H9 (cell line): Measurements from ENCODE around the gene CARM1. TPM values are rescaled to one million over a fixed set of nuclear protein-coding genes. Genes with fewer than 3 reads are reported as not detected.

Experiments
- DNase-seq: peaks from one replicate; pipeline ENCODE4 v3.0.0-alpha.2; 2017
- H2AFZ ChIP-seq: one replicate; pipeline ENCODE4 v1.6.1; 2013; ENCODE audit warnings: mild to moderate bottlenecking, low read length, control low read depth, moderate library complexity
- H2AK5ac ChIP-seq: 2 replicates; pipeline ENCODE4 v1.6.1; 2013; ENCODE audit warnings: low read length, control low read depth, mixed read lengths; ENCODE audit not compliant: insufficient read length
- H2BK120ac ChIP-seq: one replicate; pipeline ENCODE4 v1.6.1; 2013; ENCODE audit warnings: low read depth, mild to moderate bottlenecking, low read length, control low read depth, inconsistent platforms; ENCODE audit not compliant: poor library complexity, severe bottlenecking
- H2BK12ac ChIP-seq: 2 replicates; pipeline ENCODE4 v1.6.1; 2013; ENCODE audit warnings: low read length, control low read depth, mixed read lengths, low read depth; ENCODE audit not compliant: insufficient read length
- H2BK15ac ChIP-seq: 2 replicates; pipeline ENCODE4 v1.6.1; 2013; ENCODE audit warnings: low read depth, low read length, control low read depth
- H2BK20ac ChIP-seq: one replicate; pipeline ENCODE4 v1.6.1; 2013; ENCODE audit warnings: low read depth, mild to moderate bottlenecking, low read length, control low read depth, inconsistent platforms; ENCODE audit not compliant: poor library complexity, severe bottlenecking
- H2BK5ac ChIP-seq: 2 replicates; pipeline ENCODE4 v1.6.1; 2013; ENCODE audit warnings: low read length, control low read depth, mixed read lengths; ENCODE audit not compliant: insufficient read length
- H3K14ac ChIP-seq: 2 replicates; pipeline ENCODE4 v1.6.1; 2013; ENCODE audit warnings: low read length, control low read depth; ENCODE audit not compliant: insufficient read depth
- H3K18ac ChIP-seq: 2 replicates; pipeline ENCODE4 v1.6.1; 2013; ENCODE audit warnings: low read depth, mild to moderate bottlenecking, mixed read lengths, low read length, control low read depth; ENCODE audit not compliant: insufficient read length
- H3K23ac ChIP-seq: 2 replicates; pipeline ENCODE4 v1.6.1; 2013; ENCODE audit warnings: low read length, control low read depth, mixed read lengths, low read depth; ENCODE audit not compliant: insufficient read length
- H3K23me2 ChIP-seq: 2 replicates; pipeline ENCODE4 v1.6.1; 2013; ENCODE audit warnings: low read depth, mild to moderate bottlenecking, mixed read lengths, low read length, control low read depth; ENCODE audit not compliant: insufficient read length, poor library complexity, severe bottlenecking
- H3K27ac ChIP-seq: 2 replicates; pipeline ENCODE4 v1.5.1; 2013; ENCODE audit warnings: low read length, control low read depth, mixed read lengths, low read depth; ENCODE audit not compliant: insufficient read length
- H3K27me3 ChIP-seq: 2 replicates; pipeline ENCODE4 v1.6.1; 2013; ENCODE audit warnings: low read length, control low read depth, inconsistent platforms; ENCODE audit not compliant: insufficient read depth
- H3K4ac ChIP-seq: 2 replicates; pipeline ENCODE4 v1.6.1; 2013; ENCODE audit warnings: low read depth, mild to moderate bottlenecking, control low read depth, inconsistent platforms, low read length, moderate library complexity
- H3K4me1 ChIP-seq: 2 replicates; pipeline ENCODE4 v1.6.1; 2013; ENCODE audit warnings: low read length, control low read depth, inconsistent platforms; ENCODE audit not compliant: insufficient read depth
- H3K4me2 ChIP-seq: 2 replicates; pipeline ENCODE4 v1.6.1; 2013; ENCODE audit warnings: low read length, control low read depth, mixed read lengths; ENCODE audit not compliant: insufficient read length, insufficient read depth
- H3K56ac ChIP-seq: 2 replicates; pipeline ENCODE4 v1.6.1; 2013; ENCODE audit warnings: low read depth, mild to moderate bottlenecking, mixed read lengths, low read length, control low read depth; ENCODE audit not compliant: insufficient read length
- H3K79me1 ChIP-seq: 2 replicates; pipeline ENCODE4 v1.6.1; 2013; ENCODE audit warnings: low read depth, mild to moderate bottlenecking, moderate library complexity, low read length, control low read depth, inconsistent platforms; ENCODE audit not compliant: insufficient read depth, poor library complexity, severe bottlenecking
- H3K79me2 ChIP-seq: 2 replicates; pipeline ENCODE4 v1.6.1; 2013; ENCODE audit warnings: low read length, control low read depth, inconsistent platforms; ENCODE audit not compliant: insufficient read depth
- H3K9ac ChIP-seq: 2 replicates; pipeline ENCODE4 v1.6.1; 2013; ENCODE audit warnings: low read length, control low read depth, mixed read lengths; ENCODE audit not compliant: insufficient read length; ENCODE audit errors: extremely low read depth
- H3K9me3 ChIP-seq: one replicate; pipeline ENCODE4 v1.6.1; 2013; ENCODE audit warnings: low read depth, low read length, inconsistent platforms; ENCODE audit not compliant: control insufficient read depth
- H3T11ph ChIP-seq: one replicate; pipeline ENCODE4 v1.6.1; 2013; ENCODE audit warnings: mild to moderate bottlenecking, low read length, control low read depth, inconsistent platforms
- H4K20me1 ChIP-seq: one replicate; pipeline ENCODE4 v1.6.1; 2013; ENCODE audit not compliant: control insufficient read depth, insufficient read length, insufficient read depth
- H4K5ac ChIP-seq: 2 replicates; pipeline ENCODE4 v1.6.1; 2013; ENCODE audit warnings: low read depth, mild to moderate bottlenecking, mixed read lengths, low read length, control low read depth; ENCODE audit not compliant: insufficient read length
- H4K8ac ChIP-seq: replicated peaks from 2 replicates; pipeline ENCODE4 v1.6.1; 2013; ENCODE audit warnings: low read length, control low read depth, mixed read lengths, low read depth; ENCODE audit not compliant: insufficient read length
- H4K91ac ChIP-seq: 2 replicates; pipeline ENCODE4 v1.6.1; 2013; ENCODE audit warnings: low read depth, mild to moderate bottlenecking, moderate library complexity, mixed read lengths, low read length, control low read depth; ENCODE audit not compliant: insufficient read length
- H3K27ac Mint-ChIP-seq, 3 experiments: 2 replicates in 2 of 3; 3 replicates in 1 of 3; pipeline ENCODE4 v1.8.0; 2020 to 2021; ENCODE audit warnings: mixed read lengths in 3 of 3, mild to moderate bottlenecking in 1 of 3, moderate library complexity in 1 of 3
- H3K27me3 Mint-ChIP-seq: 2 replicates; pipeline ENCODE4 v1.8.0; 2021; ENCODE audit warnings: low read depth, mild to moderate bottlenecking, moderate library complexity, mixed read lengths
- H3K36me3 Mint-ChIP-seq, 3 experiments: 2 replicates in 2 of 3; 3 replicates in 1 of 3; pipeline ENCODE4 v1.8.0; 2020 to 2021; ENCODE audit warnings: low read depth in 3 of 3, mixed read lengths in 3 of 3; ENCODE audit not compliant: insufficient read depth in 1 of 3
- H3K4me1 Mint-ChIP-seq, 2 experiments: 2 replicates each; pipeline ENCODE4 v1.8.0; 2020; ENCODE audit warnings: mixed read lengths in 2 of 2
- H3K4me3 Mint-ChIP-seq, 2 experiments: 2 replicates in 1 of 2; 3 replicates in 1 of 2; pipeline ENCODE4 v1.8.0; 2020 to 2021; ENCODE audit warnings: mild to moderate bottlenecking in 2 of 2, mixed read lengths in 2 of 2, moderate library complexity in 1 of 2
- H3K9me3 Mint-ChIP-seq, 2 experiments: 2 replicates in 1 of 2; 3 replicates in 1 of 2; pipeline ENCODE4 v1.8.0; 2020; ENCODE audit warnings: mild to moderate bottlenecking in 2 of 2, mixed read lengths in 2 of 2, moderate library complexity in 1 of 2
- WGBS: extraction: QIAGEN DNeasy Blood & Tissue Kit; methylation state at CpG from one replicate; pipeline ENCODE4 v1.1.7; 2013; ENCODE audit warnings: missing lambda C conversion rate, low lambda C conversion rate, mixed read lengths; ENCODE audit not compliant: insufficient read length; ENCODE audit errors: extremely low coverage; 5-methylcytosine and 5-hydroxymethylcytosine counted together
- total RNA-seq: library from RNA; stranded (reverse); gene quantifications from 2 replicates; pipeline ENCODE4 v1.2.1, GENCODE V29; 2021
- TF ChIP-seq, protein P1 (sequence below): fragments of 200-600 bp; sonication (generic); conservative IDR thresholded peaks from 3 replicates; pipeline ENCODE4 v1.8.0; 2021; ENCODE audit warnings: antibody characterized with exemption, mild to moderate bottlenecking

CARM1 gene
- total RNA-seq, 1 experiment from 2014 or later: 111 TPM

DNA sequence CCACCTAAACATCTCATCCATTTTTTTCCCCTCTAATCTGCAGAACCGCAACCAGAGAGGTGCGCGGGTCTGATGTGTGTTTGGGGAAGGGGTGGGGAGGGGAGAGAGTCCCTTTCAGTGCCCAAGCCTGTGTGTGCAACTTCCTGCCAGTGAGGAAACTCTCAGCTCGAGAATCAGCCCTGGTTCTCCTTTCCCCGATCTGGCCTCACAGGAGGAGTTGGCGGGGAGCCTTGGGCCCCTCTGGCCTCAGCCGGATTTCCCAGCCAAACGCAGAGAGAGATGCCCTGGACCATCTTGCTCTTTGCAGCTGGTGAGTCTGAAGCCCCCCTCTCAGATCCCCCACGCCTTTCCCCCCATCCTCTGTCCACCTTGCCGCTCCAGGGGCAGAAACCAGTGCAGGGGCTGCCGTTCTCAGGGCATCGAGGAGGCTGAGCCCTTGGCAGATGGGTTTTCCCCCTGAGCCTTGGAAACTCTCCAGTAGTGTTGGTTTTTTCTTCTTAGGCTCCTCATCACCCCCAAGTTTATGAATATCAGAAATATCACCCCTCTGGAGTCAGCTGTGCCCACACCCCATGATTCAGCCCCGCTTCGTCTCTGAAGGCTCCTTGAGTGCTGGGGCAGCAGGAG, 23.0 kb upstream of the CARM1 start, which contains the start of gene C19orf38:
Gene C19orf38, plus strand, starts transcription at position 186 of the 627 bp plus-strand sequence. Its CDS starts 94 bp downstream, at position 280.
- H4K5ac ChIP-seq: no peak within 1 kb of the TSS
- H3K79me1 ChIP-seq: no peaks in the 10 kb centered on the region
- no peaks in the 10 kb centered on the region for H4K20me1 ChIP-seq
- no peak within 1 kb of the TSS for H4K91ac ChIP-seq
- H3K27me3 Mint-ChIP-seq: peaks cover 35% of the 10 kb centered on the region
- H4K8ac ChIP-seq: no peak within 1 kb of the TSS
- H3K4me1 Mint-ChIP-seq: peaks cover 0 to 3% of the 10 kb centered on the region in 2 experiments; a peak in 1 of 4 replicates
- no peak within 1 kb of the TSS for H2BK12ac ChIP-seq
- H3K4me1 ChIP-seq: no peaks in the 10 kb centered on the region
- H3K36me3 Mint-ChIP-seq: no peaks in the 10 kb centered on the region
- H3K18ac ChIP-seq: no peak within 1 kb of the TSS
- no peak within 1 kb of the TSS for H3K14ac ChIP-seq
- H3K9me3 ChIP-seq: no peaks in the 10 kb centered on the region
- H2AFZ ChIP-seq: no peak within 1 kb of the TSS
- H2BK20ac ChIP-seq: no peak within 1 kb of the TSS
- H3K27me3 ChIP-seq: no peaks in the 10 kb centered on the region
- no peak within 1 kb of the TSS for H3K27ac ChIP-seq
- 0 out of 7 replicates have a peak within 1 kb of the TSS, but pooled peaks of 1 of the 3 experiments have one; percentile 28 for H3K27ac Mint-ChIP-seq
- H2BK15ac ChIP-seq: no peak within 1 kb of the TSS
- H3K23ac ChIP-seq: no peak within 1 kb of the TSS
- H3T11ph ChIP-seq: no peak within 1 kb of the TSS
- H3K9ac ChIP-seq: no peak within 1 kb of the TSS
- no peak within 1 kb of the TSS for H3K4me2 ChIP-seq
- peak within 1 kb of the TSS in 1 of 2 experiments; percentile 31; a peak in 1 of 5 replicates for H3K4me3 Mint-ChIP-seq
- H3K56ac ChIP-seq: no peak within 1 kb of the TSS
- no peak within 1 kb of the TSS for H2AK5ac ChIP-seq
- H3K4ac ChIP-seq: no peak within 1 kb of the TSS
- no peaks in the 10 kb centered on the region for H3K79me2 ChIP-seq
- WGBS: no CpG with 5 or more reads among the region's 14 CpGs
- no peaks in the 10 kb centered on the region for H3K23me2 ChIP-seq
- H2BK5ac ChIP-seq: no peak within 1 kb of the TSS
- DNase-seq: no peak
- TF ChIP-seq, protein P1, sequence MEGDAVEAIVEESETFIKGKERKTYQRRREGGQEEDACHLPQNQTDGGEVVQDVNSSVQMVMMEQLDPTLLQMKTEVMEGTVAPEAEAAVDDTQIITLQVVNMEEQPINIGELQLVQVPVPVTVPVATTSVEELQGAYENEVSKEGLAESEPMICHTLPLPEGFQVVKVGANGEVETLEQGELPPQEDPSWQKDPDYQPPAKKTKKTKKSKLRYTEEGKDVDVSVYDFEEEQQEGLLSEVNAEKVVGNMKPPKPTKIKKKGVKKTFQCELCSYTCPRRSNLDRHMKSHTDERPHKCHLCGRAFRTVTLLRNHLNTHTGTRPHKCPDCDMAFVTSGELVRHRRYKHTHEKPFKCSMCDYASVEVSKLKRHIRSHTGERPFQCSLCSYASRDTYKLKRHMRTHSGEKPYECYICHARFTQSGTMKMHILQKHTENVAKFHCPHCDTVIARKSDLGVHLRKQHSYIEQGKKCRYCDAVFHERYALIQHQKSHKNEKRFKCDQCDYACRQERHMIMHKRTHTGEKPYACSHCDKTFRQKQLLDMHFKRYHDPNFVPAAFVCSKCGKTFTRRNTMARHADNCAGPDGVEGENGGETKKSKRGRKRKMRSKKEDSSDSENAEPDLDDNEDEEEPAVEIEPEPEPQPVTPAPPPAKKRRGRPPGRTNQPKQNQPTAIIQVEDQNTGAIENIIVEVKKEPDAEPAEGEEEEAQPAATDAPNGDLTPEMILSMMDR: no peak
- H2BK120ac ChIP-seq: no peak within 1 kb of the TSS
- peaks cover 5 to 8% of the 10 kb centered on the region in 2 experiments; a peak in 4 of 5 replicates for H3K9me3 Mint-ChIP-seq
